Sigmoid colon (tissue), 4 donors: ENCODE measurements around the gene FARP2.

Experiments
- CTCF ChIP-seq, 4 experiments: fragments of 450-650 bp in 3 of 4; fragments of 200-600 bp in 1 of 4; IDR thresholded peaks; one replicate each; pipeline ENCODE4 v1.5.1; 2016 to 2019; ENCODE audit warnings: antibody characterized with exemption in 4 of 4, mild to moderate bottlenecking in 3 of 4, moderate library complexity in 2 of 4
- EP300 ChIP-seq, 4 donors: sonication (generic); formaldehyde crosslinking; IDR thresholded peaks; one replicate each; pipeline ENCODE4 v1.6.1; 2017; ENCODE audit warnings: antibody characterized with exemption in 4 of 4
- POLR2A ChIP-seq, 2 donors: fragments of 450-650 bp; IDR thresholded peaks; one replicate each; pipeline ENCODE4 v1.6.1; 2016; ENCODE audit warnings: antibody characterized with exemption in 2 of 2, mild to moderate bottlenecking in 2 of 2, moderate library complexity in 2 of 2
- POLR2AphosphoS5 ChIP-seq, 4 donors: sonication (generic); formaldehyde crosslinking; IDR thresholded peaks; one replicate each; pipeline ENCODE4 v1.6.1; 2017; ENCODE audit warnings: antibody characterized with exemption in 4 of 4

- TF ChIP-seq CTCF (IDR thresholded peaks at IDR 0.05) (no peak), POLR2AphosphoS5 (IDR thresholded peaks at IDR 0.05) (no peak), POLR2A (IDR thresholded peaks at IDR 0.05) (no peak), EP300 (IDR thresholded peaks at IDR 0.05) (no peak)
Observed at GRCh38 chr2:241531161-241531722, 175.2 kb downstream of the FARP2 start.
